Stimulated activated CD4-positive, alpha-beta T cell treated with anti-CD3 and anti-CD28 coated beads, Interleukin-15, amount 100 ng/mL, for 48 hours (primary cell): ENCODE data around the gene PIK3C2B.

Experiments
- DNase-seq, 2 donors: peaks; one replicate each; pipeline ENCODE4 v3.0.0-alpha.2; 2020; ENCODE audit warnings: low read depth in 2 of 2

Gene PIK3C2B

GRCh38 chr1:204461331-204462228 is 33.0 kb downstream of the PIK3C2B start:
- DNase-seq = no peak

DNA sequence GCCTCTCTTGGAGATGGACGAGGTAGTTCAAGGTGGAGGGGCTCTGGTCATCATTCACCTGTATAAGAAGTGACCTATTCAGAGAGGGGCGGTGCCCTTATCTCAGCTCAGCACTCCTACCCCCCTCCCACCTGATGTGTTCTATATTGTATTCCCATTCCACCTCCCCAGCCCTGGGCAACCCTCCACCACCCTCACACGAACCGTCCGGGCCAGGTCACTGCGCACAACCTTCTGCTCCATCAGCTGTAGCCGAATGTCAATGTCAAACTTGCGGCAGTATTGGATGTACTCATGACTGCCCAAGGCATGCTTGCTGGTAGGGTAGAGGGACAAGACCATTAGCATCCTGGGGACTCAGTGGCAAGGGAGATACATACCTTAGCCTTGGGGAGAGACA is 34.3 kb downstream of the PIK3C2B start:
- no peak for DNase-seq

DNA sequence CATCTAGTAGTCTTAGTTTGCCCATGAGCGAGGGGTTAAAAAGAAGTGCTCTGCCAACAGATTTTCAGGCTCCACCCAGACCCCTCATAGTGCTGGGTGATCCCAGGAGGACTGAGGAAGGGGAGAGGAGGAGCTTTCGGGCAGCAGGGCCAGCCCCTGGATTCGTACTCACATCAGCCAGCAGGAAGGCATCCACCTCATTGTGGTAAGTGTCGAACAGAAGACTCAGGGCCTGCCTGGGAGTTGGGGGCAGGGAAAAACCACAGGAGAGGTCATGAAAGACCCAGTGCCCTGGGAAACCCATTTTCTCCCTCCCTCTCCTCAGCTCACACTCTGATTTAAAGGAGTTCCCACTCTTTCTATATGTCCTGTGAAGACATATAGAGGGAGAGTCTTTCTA is 34.9 kb downstream of the PIK3C2B start:
- DNase-seq = no peak

GRCh38 chr1:204457666-204458065 is 36.9 kb downstream of the PIK3C2B start:
- no peak for DNase-seq

- no peak for DNase-seq
These were observed 37.7 kb downstream of the PIK3C2B start for GRCh38 chr1:204456826-204457442.

- DNase-seq = no peak
These were observed 38.8 kb downstream of the PIK3C2B start for GRCh38 chr1:204455831-204456145.

- no peak for DNase-seq
These were observed 39.4 kb downstream of the PIK3C2B start for GRCh38 chr1:204455063-204455830.

DNA sequence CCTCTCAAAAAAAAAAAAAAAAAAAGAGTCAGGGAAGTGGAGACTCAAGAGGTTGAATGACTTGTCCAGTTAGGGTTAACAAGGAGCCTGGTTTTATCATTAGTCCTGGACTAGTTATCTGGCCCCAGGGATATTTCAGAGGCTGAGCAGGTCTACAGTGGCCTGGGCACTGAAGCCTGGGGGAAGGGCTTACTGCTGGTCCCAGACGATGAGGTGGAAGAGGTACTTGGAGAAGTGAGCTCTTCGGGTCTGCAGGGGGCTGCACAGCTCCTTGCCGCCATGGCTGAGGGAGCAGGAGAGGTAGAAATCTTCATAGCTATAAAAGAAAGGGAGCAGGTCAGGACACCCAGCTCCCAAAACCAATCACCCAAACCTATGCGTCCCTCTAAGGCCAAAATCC is 40.1 kb downstream of the PIK3C2B start:
- DNase-seq = no peak

DNA sequence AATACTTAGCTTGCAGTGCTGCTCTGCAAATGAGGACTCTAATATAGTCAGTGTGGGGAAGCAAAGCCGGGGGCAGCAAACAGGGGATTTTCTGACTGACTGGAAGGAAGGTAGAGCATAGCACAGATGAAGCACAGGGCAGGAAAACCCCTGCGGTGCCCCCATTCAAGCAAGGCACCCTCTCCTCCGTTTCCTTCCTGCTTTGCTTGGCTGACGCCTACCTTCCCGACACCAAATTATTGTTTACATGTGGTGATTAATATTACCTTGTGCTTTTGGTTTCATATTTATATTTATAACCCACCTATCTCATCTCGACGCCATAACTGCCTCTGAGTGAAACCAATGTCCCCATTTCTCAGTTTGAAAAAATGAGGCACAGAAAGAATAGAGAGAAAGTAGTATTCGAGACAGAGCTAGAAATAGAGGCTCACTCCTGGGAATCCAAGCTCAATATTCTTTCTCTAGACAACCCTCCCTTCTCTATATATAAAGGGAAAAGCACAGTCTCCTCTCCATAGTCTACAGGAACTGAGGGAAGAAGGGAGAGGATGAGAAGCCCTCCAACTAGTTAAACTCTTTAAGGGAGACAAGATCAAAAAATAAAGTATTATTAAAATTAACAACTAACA is 41.3 kb downstream of the PIK3C2B start:
- DNase-seq = peak; percentile 30 to 55

DNA sequence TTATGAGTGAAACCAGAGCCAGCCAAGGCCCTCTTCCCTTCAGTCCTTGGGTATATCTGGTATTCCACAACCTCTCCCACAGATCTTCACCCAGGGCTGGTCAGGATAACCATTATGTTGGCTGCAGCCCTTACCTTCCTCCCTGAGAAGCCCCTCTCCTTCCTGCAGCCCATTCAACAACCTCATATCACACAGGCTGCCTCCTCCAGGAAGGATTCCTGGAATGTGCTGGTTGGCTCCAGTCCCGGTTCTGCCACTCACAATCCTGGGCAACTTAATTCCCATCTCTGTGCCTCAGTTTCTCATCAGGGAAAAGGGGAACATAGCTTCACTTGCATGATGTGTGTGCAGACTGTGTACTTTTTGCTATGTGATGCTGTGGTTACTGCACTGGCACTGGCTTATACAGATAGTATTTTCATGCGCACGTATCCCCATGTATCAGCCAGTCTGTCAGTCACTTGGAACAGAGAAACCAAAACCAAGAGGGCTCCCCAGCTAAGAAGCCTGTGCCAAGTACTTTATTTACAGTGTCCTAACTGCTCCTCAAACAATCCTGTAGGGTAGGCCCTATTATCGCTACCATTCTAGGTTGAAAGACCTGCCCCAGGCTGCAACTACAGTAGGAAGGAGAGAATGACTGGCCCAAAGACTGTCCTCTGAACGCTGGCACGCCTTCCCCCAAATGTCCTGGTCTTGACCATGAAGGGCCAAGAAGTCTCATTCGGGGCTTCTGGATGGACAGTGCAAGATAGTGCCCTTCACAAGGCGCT is 43.1 kb downstream of the PIK3C2B start:
- DNase-seq = no peak

DNA sequence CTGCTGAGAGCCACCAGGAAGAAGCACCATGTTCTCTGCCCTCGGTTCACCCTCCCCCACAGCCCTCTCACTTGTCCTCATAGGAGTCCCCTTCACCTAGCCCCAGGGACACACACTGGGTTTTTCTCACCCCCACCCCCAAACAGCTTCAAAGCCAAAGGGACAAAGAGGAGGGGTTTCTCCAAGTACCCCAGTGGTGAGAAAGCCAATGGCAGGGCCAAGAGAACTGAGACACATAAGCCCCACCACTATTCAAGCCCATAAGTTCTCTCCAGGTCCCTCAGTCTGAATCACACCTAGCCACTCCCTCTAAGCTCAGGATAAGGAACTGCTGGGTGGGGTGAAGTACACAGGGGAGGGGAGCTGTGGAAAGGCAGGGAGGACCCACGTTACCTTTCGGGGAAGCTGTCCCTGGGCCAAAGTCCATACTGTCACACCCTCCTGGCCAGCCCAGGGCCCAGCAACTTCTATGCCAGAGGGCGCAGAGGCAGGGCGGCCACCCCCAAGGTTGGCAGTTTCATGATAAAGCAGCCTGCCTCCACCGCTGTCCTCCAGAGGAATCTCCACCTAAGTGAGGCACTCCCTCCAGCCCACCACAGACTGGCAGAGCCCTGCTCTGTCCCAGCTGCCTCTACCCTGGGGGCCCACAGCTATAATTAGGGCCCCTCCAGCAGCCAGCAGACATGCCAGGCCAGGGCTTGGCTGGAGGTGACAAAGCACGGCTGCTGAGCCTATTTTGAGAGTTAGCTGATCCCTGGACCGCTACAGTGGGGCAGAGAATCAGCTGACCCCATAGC is 43.9 kb downstream of the PIK3C2B start:
- no peak for DNase-seq

DNA sequence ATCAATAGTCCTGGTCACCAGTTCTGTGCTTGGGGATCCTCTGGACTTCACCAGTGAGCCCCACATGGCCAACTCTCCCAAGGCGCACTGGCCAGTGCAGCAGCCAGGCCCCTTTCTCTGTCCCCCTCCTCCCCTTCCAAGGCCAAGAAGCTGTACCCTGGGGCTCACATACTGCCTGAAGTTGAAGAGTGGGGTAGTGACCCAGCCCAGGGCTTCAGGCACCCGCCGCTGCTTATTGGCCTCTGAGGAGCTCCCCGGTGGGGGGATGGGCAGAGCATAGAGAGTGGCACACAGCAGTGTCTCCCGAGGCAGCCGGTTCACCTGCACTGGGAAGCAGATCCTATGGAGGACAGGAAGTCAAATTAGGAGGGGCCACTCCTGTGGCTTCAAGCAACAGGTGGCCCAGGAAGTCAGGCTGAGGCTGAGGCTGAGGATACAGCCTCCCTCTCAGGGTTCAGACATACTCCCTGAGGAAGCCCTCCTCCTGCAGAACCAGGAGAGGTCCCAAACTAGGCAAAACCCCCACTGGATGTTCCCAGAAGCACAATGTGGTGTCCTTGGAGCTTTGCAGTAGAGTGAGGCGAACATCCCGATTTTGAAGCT is 44.8 kb downstream of the PIK3C2B start:
- DNase-seq = no peak

GRCh38 chr1:204448991-204449677 is 45.5 kb downstream of the PIK3C2B start:
- no peak for DNase-seq

GRCh38 chr1:204448344-204448964 is 46.2 kb downstream of the PIK3C2B start:
- DNase-seq = no peak

- DNase-seq = no peak
These were observed 46.9 kb downstream of the PIK3C2B start for GRCh38 chr1:204447736-204448135.

DNA sequence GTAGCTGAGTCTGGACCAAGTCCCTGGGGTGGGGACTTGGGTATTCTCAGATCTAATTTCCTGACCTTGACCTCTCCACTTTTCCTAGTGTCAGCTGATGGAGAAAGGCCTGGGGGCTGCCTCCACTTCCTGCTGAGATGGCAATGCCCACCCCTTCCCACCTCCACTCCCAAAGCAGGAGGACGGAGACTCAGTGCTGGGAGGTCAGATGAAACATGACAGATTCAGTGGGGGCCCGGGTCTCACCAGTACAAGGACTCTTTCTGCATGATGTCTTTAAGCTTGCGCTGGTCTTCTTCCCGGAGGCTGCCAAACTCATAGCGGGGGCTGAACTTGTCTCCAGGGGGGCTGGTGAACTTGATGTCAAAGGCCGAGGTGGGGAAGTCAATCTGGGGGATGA is 47.4 kb downstream of the PIK3C2B start:
- DNase-seq = no peak

DNA sequence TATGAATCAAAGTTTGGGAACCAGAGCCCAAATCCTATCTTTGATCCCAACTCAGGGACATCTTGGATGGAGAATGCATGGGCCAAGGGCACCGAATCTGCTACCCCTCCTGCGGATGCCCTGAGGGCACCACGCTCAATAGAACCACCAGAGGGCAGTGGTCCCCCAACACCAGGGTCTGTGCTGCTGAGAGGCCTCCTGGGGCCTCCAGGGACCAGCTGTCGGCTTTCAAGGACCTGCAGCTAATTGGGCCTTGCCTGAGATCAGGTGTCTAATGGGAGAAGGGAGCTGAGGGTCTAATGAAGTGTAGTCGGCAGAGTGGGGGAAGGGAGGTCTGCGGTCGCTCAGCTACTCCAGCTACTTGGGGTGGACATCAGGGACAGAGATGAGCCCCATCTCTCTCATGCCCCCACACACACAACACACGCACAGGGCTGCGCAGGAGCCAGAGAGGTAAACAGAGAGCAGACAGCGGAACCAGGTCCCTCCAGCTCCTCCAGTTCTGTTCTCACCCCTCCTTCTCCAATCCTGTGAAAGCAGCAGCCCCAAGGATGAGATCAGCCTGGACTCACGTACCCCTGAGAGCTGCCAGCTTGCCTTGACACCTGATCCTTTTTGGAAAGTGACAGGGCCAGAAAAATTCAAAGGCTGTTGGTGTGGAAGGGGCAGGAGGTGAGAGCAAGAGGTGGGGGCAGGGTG is 48.0 kb downstream of the PIK3C2B start:
- peak; percentile 49 to 67 for DNase-seq

DNA sequence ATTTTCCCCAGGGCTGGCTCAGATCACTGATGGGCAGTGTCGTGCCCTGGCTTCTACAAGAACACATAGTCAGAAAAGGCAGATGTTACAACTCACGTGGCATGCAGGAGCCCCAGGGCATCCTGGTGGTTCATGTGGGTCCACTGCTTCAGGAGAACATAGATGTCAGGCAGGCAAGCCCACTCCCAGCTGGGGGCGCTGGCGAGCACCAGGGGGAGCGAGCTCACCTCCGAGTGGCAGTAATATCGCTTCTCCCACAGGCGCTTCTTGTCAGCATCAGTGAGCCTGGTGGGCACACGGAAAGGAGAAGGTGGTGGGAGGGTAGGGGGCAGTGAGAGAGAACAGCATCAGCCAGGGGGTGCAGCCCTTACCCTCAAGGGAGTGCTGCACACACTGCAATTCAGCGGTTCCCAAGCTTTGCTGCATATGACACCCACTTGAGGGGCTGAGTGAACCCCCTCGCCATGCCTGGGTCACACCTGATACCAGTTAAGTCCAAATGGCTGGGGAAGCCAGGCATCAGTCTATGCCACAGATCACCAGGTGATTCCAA is 48.7 kb downstream of the PIK3C2B start:
- DNase-seq = peak; percentile 32 to 51
